PC-9 (cell line): Measurements from ENCODE around the gene MICAL3. TPM values are rescaled to one million over a fixed set of nuclear protein-coding genes. Genes with fewer than 3 reads are reported as not detected.
A peak's percentile ranks its signal among the peaks of the same experiment; 100 is the strongest.

Source experiments
- BruUV-seq: library from RNA; stranded (reverse); fragments of 400-500 nt; replicated peaks from 2 replicates; lab custom pipeline; 2021; lab: Mats Ljungman, UMichigan
- CTCF ChIA-PET: fragments of 300-600 bp; sonication (Branson Sonifier 250); formaldehyde crosslinking; loops from one replicate; lab custom pipeline; 2022; ENCODE audit warnings: antibody characterized with exemption; lab: Charles Lee
- POLR2A ChIA-PET: fragments of 300-600 bp; sonication (Branson Sonifier 250); formaldehyde crosslinking; loops from one replicate; lab custom pipeline; 2022; ENCODE audit warnings: antibody characterized with exemption; ENCODE audit not compliant: unreplicated experiment; lab: Charles Lee
- DNase-seq, 2 experiments: peaks; one replicate each; pipeline versions ENCODE4 v3.0.0 to v3.0.0-alpha.2; 2015 to 2022; ENCODE audit warnings: mixed read lengths in 1 of 2
- H2AFZ ChIP-seq: fragments of 200-600 bp; sonication (generic); 2 replicates; pipeline ENCODE4 v1.8.1; 2017; ENCODE audit warnings: antibody characterized with exemption
- H3F3A ChIP-seq: fragments of 200-600 bp; sonication (generic); 2 replicates; pipeline ENCODE4 v1.8.1; 2017; ENCODE audit warnings: antibody characterized with exemption, mild to moderate bottlenecking, low read depth; ENCODE audit not compliant: insufficient read depth
- H3K27ac ChIP-seq: fragments of 200-600 bp; sonication (generic); 2 replicates; pipeline ENCODE4 v1.6.1; 2016; ENCODE audit warnings: mixed run types
- H3K27me3 ChIP-seq: fragments of 200-600 bp; sonication (generic); 2 replicates; pipeline ENCODE4 v1.6.1; 2016; ENCODE audit warnings: low read depth, mixed run types; ENCODE audit not compliant: insufficient read depth
- H3K36me3 ChIP-seq: fragments of 200-600 bp; sonication (generic); 2 replicates; pipeline ENCODE4 v1.6.1; 2016; ENCODE audit warnings: low read depth, mixed run types
- H3K4me1 ChIP-seq: fragments of 200-600 bp; sonication (generic); replicated peaks from 2 replicates; pipeline ENCODE4 v1.6.1; 2016; ENCODE audit warnings: mixed run types; ENCODE audit not compliant: insufficient read depth
- H3K4me2 ChIP-seq: fragments of 200-600 bp; sonication (generic); 2 replicates; pipeline ENCODE4 v1.6.1; 2017; ENCODE audit warnings: mixed run types
- H3K4me3 ChIP-seq: fragments of 200-600 bp; sonication (generic); 2 replicates; pipeline ENCODE4 v1.6.1; 2016; ENCODE audit warnings: mixed run types
- H3K79me2 ChIP-seq: fragments of 200-600 bp; sonication (generic); 2 replicates; pipeline ENCODE4 v1.6.1; 2017; ENCODE audit warnings: low read depth, mixed run types
- H3K9me2 ChIP-seq: fragments of 200-600 bp; sonication (generic); 2 replicates; pipeline ENCODE4 v1.8.1; 2017; ENCODE audit warnings: mild to moderate bottlenecking; ENCODE audit not compliant: insufficient read depth
- H3K9me3 ChIP-seq: fragments of 200-600 bp; sonication (generic); 2 replicates; pipeline ENCODE4 v1.8.1; 2016; ENCODE audit warnings: low read depth; ENCODE audit not compliant: insufficient read depth
- H4K20me1 ChIP-seq: fragments of 200-600 bp; sonication (generic); 2 replicates; pipeline ENCODE4 v1.8.1; 2017; ENCODE audit not compliant: insufficient read depth
- CTCF ChIP-seq: fragments of 200-600 bp; sonication (generic); conservative IDR thresholded peaks from 2 replicates; pipeline ENCODE4 v1.6.1; 2017; ENCODE audit warnings: mixed run types, antibody characterized with exemption, mild to moderate bottlenecking, moderate library complexity
- EZH2 ChIP-seq: fragments of 200-600 bp; sonication (generic); IDR thresholded peaks from 2 replicates; pipeline ENCODE4 v1.8.0; 2017; ENCODE audit warnings: antibody characterized with exemption, low read depth
- intact Hi-C: fragments of 100-400 bp; cut with micrococcal nuclease; formaldehyde crosslinking; loops from one replicate; pipeline ENCODE4 v1.10.0; 2022; ENCODE audit not compliant: unreplicated experiment
- total RNA-seq: library from RNA; stranded (reverse); gene quantifications from 2 replicates; pipeline ENCODE4 v1.2.3, GENCODE V29; 2021

Gene MICAL3
- total RNA-seq, 1 experiment from 2014 or later, result 27.4 TPM

GRCh38 chr22:17971711-17972110 lies 52.6 kb downstream of the MICAL3 start:
- ChIA-PET POLR2A (no interaction called here), CTCF (no interaction called here)
- H3F3A ChIP-seq, result peaks cover 25% of the 10 kb centered on the region
- intact Hi-C loops, result no loop called here
- no peaks in the 10 kb centered on the region for H3K27me3 ChIP-seq
- peaks cover 50% of the 10 kb centered on the region for H3K4me1 ChIP-seq
- no peaks in the 10 kb centered on the region; the same call in 1 of the 2 replicates for H3K36me3 ChIP-seq
- H4K20me1 ChIP-seq, result no peaks in the 10 kb centered on the region
- DNase-seq, result no peak
- no peaks in the 10 kb centered on the region for H3K9me3 ChIP-seq
- TF ChIP-seq CTCF, result no peak
- TF ChIP-seq EZH2, result no peak
- H2AFZ ChIP-seq, result no peak overlapping the region
- peak overlapping the region; percentile 85 for H3K27ac ChIP-seq
- BruUV-seq, result no TSS peak
- peaks cover 47% of the 10 kb centered on the region for H3K79me2 ChIP-seq
- H3K4me2 ChIP-seq, result peak overlapping the region; percentile 76; the same call in 1 of the 2 replicates
- no peaks in the 10 kb centered on the region for H3K9me2 ChIP-seq
- no peak overlapping the region for H3K4me3 ChIP-seq

GRCh38 chr22:17970201-17970708 lies 54.1 kb downstream of the MICAL3 start:
- POLR2A ChIA-PET, result interaction anchor here (0.5 to 0.6 kb wide), 2 partner anchors 124 to 394 kb away, joined by 3 read pairs; no protein-coding TSS in a partner anchor
- no peak overlapping the region for H2AFZ ChIP-seq

GRCh38 chr22:17969701-17970113 lies 54.7 kb downstream of the MICAL3 start:
- Histone ChIP-seq H3K4me1 (peaks cover 50% of the 10 kb centered on the region), H3K27ac (peak overlapping the region; percentile 9; the same call in 1 of the 2 replicates), H3K79me2 (peaks cover 37% of the 10 kb centered on the region), H3K36me3 (no peaks in the 10 kb centered on the region; the same call in 1 of the 2 replicates), H3K9me2 (no peaks in the 10 kb centered on the region), H2AFZ (no peak overlapping the region), H3K4me2 (peak overlapping the region; percentile 26; the same call in 1 of the 2 replicates), H3F3A (peaks cover 25% of the 10 kb centered on the region), H3K4me3 (no peak overlapping the region), H3K27me3 (no peaks in the 10 kb centered on the region), H4K20me1 (no peaks in the 10 kb centered on the region), H3K9me3 (no peaks in the 10 kb centered on the region)
- DNase-seq, result peak; percentile 45 to 65
- CTCF ChIA-PET, result interaction anchor here (1.2 kb wide), 1 partner anchor 106 kb away, joined by 3 read pairs; no protein-coding TSS in a partner anchor
- TF ChIP-seq EZH2 (no peak), CTCF (no peak)
- intact Hi-C loops, result loop anchor here (10.0 kb wide), 1 partner anchor 55 kb away; no protein-coding TSS in a partner anchor
- no TSS peak for BruUV-seq
- POLR2A ChIA-PET, result interaction anchor here (0.5 to 0.6 kb wide), 2 partner anchors 123 to 393 kb away, joined by 3 read pairs; no protein-coding TSS in a partner anchor

More at GRCh38 chr22:17970201-17970708, 54.1 kb downstream of the MICAL3 start:
- Histone ChIP-seq H3K36me3 (no peaks in the 10 kb centered on the region; the same call in 1 of the 2 replicates), H3K4me3 (no peak overlapping the region), H3K27me3 (no peaks in the 10 kb centered on the region), H4K20me1 (no peaks in the 10 kb centered on the region), H3K9me2 (no peaks in the 10 kb centered on the region), H3F3A (peaks cover 25% of the 10 kb centered on the region), H3K27ac (peak overlapping the region; percentile 9; the same call in 1 of the 2 replicates), H3K79me2 (peaks cover 41% of the 10 kb centered on the region), H3K9me3 (no peaks in the 10 kb centered on the region), H3K4me2 (peak overlapping the region; percentile 26; the same call in 1 of the 2 replicates), H3K4me1 (peaks cover 50% of the 10 kb centered on the region)
- intact Hi-C loops, result no loop called here
- no peak for DNase-seq
- TF ChIP-seq EZH2, result no peak
- no peak for TF ChIP-seq CTCF
- BruUV-seq, result TSS peak; percentile 78
- CTCF ChIA-PET, result interaction anchor here (1.2 kb wide), 1 partner anchor 106 kb away, joined by 3 read pairs; no protein-coding TSS in a partner anchor
